Muscle layer of duodenum (tissue), 2 donors: ENCODE measurements around the gene QKI.
"Not testable (repeated sequence)": the region's sequence is repeated elsewhere in the genome, so short reads cannot be mapped to it uniquely, and the experiment has no call there.

Experiments
- H3K27ac ChIP-seq: one replicate; pipeline ENCODE4 v1.7.0; 2013; ENCODE audit warnings: mild to moderate bottlenecking, low read length
- H3K27me3 ChIP-seq: one replicate; pipeline ENCODE4 v1.7.0; 2013; ENCODE audit warnings: low read depth, mild to moderate bottlenecking, control low read depth, low read length
- H3K36me3 ChIP-seq, 2 donors: one replicate each; pipeline ENCODE4 v1.7.0; 2013; ENCODE audit warnings: low read length in 2 of 2, control low read depth in 1 of 2, mild to moderate bottlenecking in 1 of 2; ENCODE audit not compliant: insufficient read depth in 2 of 2, control insufficient read depth in 1 of 2
- H3K4me1 ChIP-seq, 2 donors: one replicate each; pipeline ENCODE4 v1.7.0; 2013; ENCODE audit warnings: low read length in 2 of 2, mild to moderate bottlenecking in 2 of 2, control low read depth in 1 of 2, moderate library complexity in 1 of 2; ENCODE audit not compliant: insufficient read depth in 2 of 2, control insufficient read depth in 1 of 2
- H3K4me3 ChIP-seq, 2 donors: one replicate each; pipeline ENCODE4 v1.7.0; 2013; ENCODE audit warnings: low read length in 2 of 2, low read depth in 1 of 2, mild to moderate bottlenecking in 1 of 2
- H3K9me3 ChIP-seq, 2 donors: one replicate each; pipeline ENCODE4 v1.7.0; 2013; ENCODE audit warnings: low read length in 2 of 2, control low read depth in 1 of 2, mild to moderate bottlenecking in 1 of 2; ENCODE audit not compliant: control insufficient read depth in 1 of 2
- donor health status: healthy.

Gene QKI

GRCh38 chr6:163468738-163469137 lies 54.2 kb downstream of the QKI start:
- H3K27ac ChIP-seq, result no peak overlapping the region
- no peak overlapping the region for H3K4me3 ChIP-seq
- H3K4me1 ChIP-seq, result peaks cover 0 to 4% of the 10 kb centered on the region in 2 donors
- H3K27me3 ChIP-seq, result no peaks in the 10 kb centered on the region
- H3K36me3 ChIP-seq, result no peaks in the 10 kb centered on the region
- peaks cover 0 to 5% of the 10 kb centered on the region in 2 donors for H3K9me3 ChIP-seq

- H3K4me1 ChIP-seq, result peaks cover 0 to 4% of the 10 kb centered on the region in 2 donors
- no peak overlapping the region for H3K27ac ChIP-seq
- H3K9me3 ChIP-seq, result peaks cover 0 to 5% of the 10 kb centered on the region in 2 donors
- no peaks in the 10 kb centered on the region for H3K36me3 ChIP-seq
- no peak overlapping the region for H3K4me3 ChIP-seq
- H3K27me3 ChIP-seq, result no peaks in the 10 kb centered on the region
These were observed 55.0 kb downstream of the QKI start for GRCh38 chr6:163469459-163469985.

GRCh38 chr6:163470611-163471010 lies 56.1 kb downstream of the QKI start:
- H3K4me1 ChIP-seq, result peaks cover 0 to 4% of the 10 kb centered on the region in 2 donors
- no peaks in the 10 kb centered on the region for H3K27me3 ChIP-seq

DNA sequence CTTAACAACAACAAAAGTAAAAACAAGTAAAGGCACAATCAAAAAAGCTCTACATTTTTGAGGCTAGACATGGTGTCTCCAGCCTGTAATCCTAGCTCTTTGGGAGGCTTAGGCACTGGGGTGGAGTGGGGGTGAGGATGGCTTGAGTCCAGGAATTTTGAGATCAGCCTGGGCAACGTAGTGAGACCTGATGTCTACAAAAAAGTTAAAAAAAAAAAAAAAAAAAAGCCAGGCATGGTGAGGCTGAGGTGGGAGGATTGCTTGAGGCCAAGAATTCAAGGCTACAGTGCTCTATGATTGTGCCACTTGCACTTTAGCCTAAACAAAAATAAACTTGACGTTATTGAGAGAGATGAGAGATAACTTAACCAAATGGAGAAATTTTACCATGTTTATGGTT lies 60.1 kb downstream of the QKI start:
- H3K4me3 ChIP-seq, result no peak overlapping the region
- no peaks in the 10 kb centered on the region for H3K27me3 ChIP-seq
- peaks cover 0 to 5% of the 10 kb centered on the region in 2 donors for H3K9me3 ChIP-seq
- no peaks in the 10 kb centered on the region for H3K4me1 ChIP-seq
- peaks cover 0 to 5% of the 10 kb centered on the region in 2 donors for H3K36me3 ChIP-seq
- no peak overlapping the region for H3K27ac ChIP-seq

More at GRCh38 chr6:163470611-163471010, 56.1 kb downstream of the QKI start:
- H3K36me3 ChIP-seq, result no peaks in the 10 kb centered on the region
- H3K27ac ChIP-seq, result no peak overlapping the region
- H3K9me3 ChIP-seq, result peaks cover 0 to 5% of the 10 kb centered on the region in 2 donors
- no peak overlapping the region for H3K4me3 ChIP-seq

- H3K27ac ChIP-seq, H3K4me3 ChIP-seq, H3K27me3 ChIP-seq, H3K9me3 ChIP-seq, H3K36me3 ChIP-seq, H3K4me1 ChIP-seq: not testable (repeated sequence)
These were observed 62.4 kb downstream of the QKI start for GRCh38 chr6:163476946-163477345.

GRCh38 chr6:163483107-163483506 lies 68.6 kb downstream of the QKI start:
- no peak overlapping the region for H3K27ac ChIP-seq
- H3K9me3 ChIP-seq, result no peaks in the 10 kb centered on the region
- no peaks in the 10 kb centered on the region for H3K27me3 ChIP-seq
- peaks cover 6 to 12% of the 10 kb centered on the region in 2 donors for H3K36me3 ChIP-seq
- H3K4me3 ChIP-seq, result no peak overlapping the region
- peaks cover 0 to 29% of the 10 kb centered on the region in 2 donors for H3K4me1 ChIP-seq

DNA sequence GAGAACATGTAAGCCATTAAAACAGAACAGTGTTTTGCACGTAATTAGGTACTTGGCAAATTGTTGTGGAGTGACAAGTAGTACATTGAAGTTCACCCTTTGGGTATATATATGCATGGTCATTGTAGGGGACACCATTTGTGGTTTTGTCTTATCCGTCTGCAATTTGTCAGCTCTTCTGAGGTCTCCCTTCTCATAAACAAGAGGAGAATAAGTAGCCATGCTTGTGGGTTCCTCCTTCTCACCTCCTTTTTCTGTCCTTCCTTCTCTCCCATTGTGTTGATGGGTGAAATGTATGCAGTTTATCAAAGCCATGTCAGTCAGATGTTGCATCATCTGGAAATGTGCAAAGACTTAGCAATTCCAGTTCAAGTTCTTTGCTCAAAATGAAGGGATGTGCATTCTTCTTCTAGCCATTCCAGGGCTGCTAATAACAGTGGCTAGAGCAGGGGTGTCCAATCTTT lies 70.9 kb downstream of the QKI start:
- Histone ChIP-seq H3K9me3 (no peaks in the 10 kb centered on the region), H3K27ac (no peak overlapping the region), H3K27me3 (no peaks in the 10 kb centered on the region), H3K4me3 (no peak overlapping the region), H3K4me1 (peaks cover 0 to 34% of the 10 kb centered on the region in 2 donors), H3K36me3 (peaks cover 5 to 6% of the 10 kb centered on the region in 2 donors)

GRCh38 chr6:163486821-163487220 lies 72.3 kb downstream of the QKI start:
- peaks cover 0 to 42% of the 10 kb centered on the region in 2 donors for H3K4me1 ChIP-seq
- no peak overlapping the region for H3K27ac ChIP-seq
- peaks cover 0 to 5% of the 10 kb centered on the region in 2 donors for H3K36me3 ChIP-seq

GRCh38 chr6:163487606-163488005 lies 73.1 kb downstream of the QKI start:
- Histone ChIP-seq H3K4me1 (peaks cover 0 to 38% of the 10 kb centered on the region in 2 donors), H3K4me3 (no peak overlapping the region), H3K27me3 (no peaks in the 10 kb centered on the region), H3K9me3 (no peaks in the 10 kb centered on the region), H3K36me3 (peaks cover 0 to 5% of the 10 kb centered on the region in 2 donors), H3K27ac (no peak overlapping the region)

More at GRCh38 chr6:163486821-163487220, 72.3 kb downstream of the QKI start:
- Histone ChIP-seq H3K4me3 (no peak overlapping the region), H3K27me3 (no peaks in the 10 kb centered on the region), H3K9me3 (no peaks in the 10 kb centered on the region)

GRCh38 chr6:163489584-163489983 lies 75.1 kb downstream of the QKI start:
- no peaks in the 10 kb centered on the region for H3K36me3 ChIP-seq
- H3K4me3 ChIP-seq, result no peak overlapping the region
- H3K9me3 ChIP-seq, result no peaks in the 10 kb centered on the region
- peaks cover 0 to 36% of the 10 kb centered on the region in 2 donors for H3K4me1 ChIP-seq
- H3K27ac ChIP-seq, result no peak overlapping the region
- H3K27me3 ChIP-seq, result no peaks in the 10 kb centered on the region

- Histone ChIP-seq H3K4me1 (peaks cover 0 to 30% of the 10 kb centered on the region in 2 donors), H3K4me3 (no peak overlapping the region), H3K27me3 (no peaks in the 10 kb centered on the region), H3K27ac (peak overlapping the region; percentile 5), H3K9me3 (no peaks in the 10 kb centered on the region), H3K36me3 (no peaks in the 10 kb centered on the region)
These were observed 76.5 kb downstream of the QKI start for GRCh38 chr6:163490826-163491577.
